HEK293T (cell line): Measurements from ENCODE around the gene CSF2.
A peak's percentile ranks its signal among the peaks of the same experiment; 100 is the strongest.

Experiments
- CTCF ChIA-PET: fragments of 350-600 bp; formaldehyde crosslinking; extraction: SDS; loops from one replicate; lab custom pipeline; 2021; ENCODE audit warnings: antibody characterized with exemption, inconsistent platforms; lab: Yijun Ruan, JAX
- POLR2A ChIA-PET: fragments of 350-600 bp; formaldehyde crosslinking; extraction: SDS; loops from one replicate; lab custom pipeline; 2020; ENCODE audit warnings: antibody characterized with exemption, inconsistent platforms; lab: Yijun Ruan, JAX
- DNase-seq: peaks from one replicate; pipeline ENCODE4 v3.0.0; 2012; ENCODE audit warnings: mixed read lengths; ENCODE audit errors: extremely low spot score
- ARNT ChIP-seq: fragments of 450-650 bp; IDR thresholded peaks from 2 replicates; pipeline ENCODE4 v1.6.1; 2017; ENCODE audit warnings: mild to moderate bottlenecking
- BHLHE40 ChIP-seq: fragments of 450-650 bp; IDR thresholded peaks from 2 replicates; pipeline ENCODE4 v1.6.1; 2016; ENCODE audit warnings: mild to moderate bottlenecking, moderate library complexity, borderline replicate concordance
- CTBP1 ChIP-seq: fragments of 450-650 bp; IDR thresholded peaks from 2 replicates; pipeline ENCODE4 v1.6.1; 2016; ENCODE audit warnings: borderline replicate concordance
- ELF4 ChIP-seq: fragments of 450-650 bp; IDR thresholded peaks from 2 replicates; pipeline ENCODE4 v1.6.1; 2017; ENCODE audit warnings: antibody characterized with exemption
- FOXA1 ChIP-seq: fragments of 450-650 bp; IDR thresholded peaks from 2 replicates; pipeline ENCODE4 v1.6.1; 2016; ENCODE audit warnings: mild to moderate bottlenecking
- FOXK2 ChIP-seq: fragments of 450-650 bp; IDR thresholded peaks from 2 replicates; pipeline ENCODE4 v1.6.1; 2016; ENCODE audit warnings: mild to moderate bottlenecking
- FOXM1 ChIP-seq: fragments of 450-650 bp; IDR thresholded peaks from 2 replicates; pipeline ENCODE4 v1.6.1; 2017; ENCODE audit warnings: mild to moderate bottlenecking, borderline replicate concordance
- HDGF ChIP-seq: fragments of 450-650 bp; IDR thresholded peaks from 2 replicates; pipeline ENCODE4 v1.6.1; 2017; ENCODE audit warnings: antibody characterized with exemption, borderline replicate concordance
- L3MBTL2 ChIP-seq: fragments of 450-650 bp; conservative IDR thresholded peaks from 2 replicates; pipeline ENCODE4 v1.6.1; 2016; ENCODE audit warnings: mild to moderate bottlenecking
- LEF1 ChIP-seq: fragments of 450-650 bp; IDR thresholded peaks from 2 replicates; pipeline ENCODE4 v1.6.1; 2017; ENCODE audit warnings: mild to moderate bottlenecking, borderline replicate concordance
- NFRKB ChIP-seq: fragments of 450-650 bp; IDR thresholded peaks from 2 replicates; pipeline ENCODE4 v1.6.1; 2016; ENCODE audit warnings: mild to moderate bottlenecking, moderate library complexity
- SP1 ChIP-seq: fragments of 450-650 bp; IDR thresholded peaks from 2 replicates; pipeline ENCODE4 v1.6.1; 2017
- SUZ12 ChIP-seq: fragments of 450-650 bp; IDR thresholded peaks from 2 replicates; pipeline ENCODE4 v1.6.1; 2016; ENCODE audit warnings: mild to moderate bottlenecking
- TARDBP ChIP-seq: fragments of 450-650 bp; IDR thresholded peaks from 2 replicates; pipeline ENCODE4 v1.6.1; 2016
- ZNF384 ChIP-seq: fragments of 450-650 bp; IDR thresholded peaks from 2 replicates; pipeline ENCODE4 v1.6.1; 2016
- TF ChIP-seq, protein P1 (sequence below): fragments of 450-650 bp; IDR thresholded peaks from 2 replicates; pipeline ENCODE4 v1.6.1; 2016

Gene CSF2

DNA sequence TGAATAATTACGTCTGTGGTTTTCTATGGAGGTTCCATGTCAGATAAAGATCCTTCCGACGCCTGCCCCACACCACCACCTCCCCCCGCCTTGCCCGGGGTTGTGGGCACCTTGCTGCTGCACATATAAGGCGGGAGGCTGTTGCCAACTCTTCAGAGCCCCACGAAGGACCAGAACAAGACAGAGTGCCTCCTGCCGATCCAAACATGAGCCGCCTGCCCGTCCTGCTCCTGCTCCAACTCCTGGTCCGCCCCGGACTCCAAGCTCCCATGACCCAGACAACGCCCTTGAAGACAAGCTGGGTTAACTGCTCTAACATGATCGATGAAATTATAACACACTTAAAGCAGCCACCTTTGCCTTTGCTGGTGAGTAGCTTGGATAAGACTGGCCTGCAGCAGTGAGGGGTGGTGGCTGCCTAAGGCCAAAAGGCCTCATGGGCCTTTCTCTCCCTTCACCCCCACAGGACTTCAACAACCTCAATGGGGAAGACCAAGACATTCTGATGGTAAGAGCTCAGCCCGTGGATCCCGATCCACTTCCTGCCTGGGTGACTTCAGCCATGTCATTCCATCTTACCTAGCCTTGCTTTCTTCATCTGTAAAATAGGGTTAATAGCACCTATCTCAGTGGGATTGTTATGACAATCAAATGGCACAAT lies 13.0 kb upstream of the CSF2 start, which contains the start of gene IL3:
Gene IL3 (plus strand): TSS at position 155 of the 661 bp plus-strand sequence. CDS start 52 bp downstream, at position 207.
- ChIA-PET POLR2A (no interaction called here), CTCF (no interaction called here)
- TF ChIP-seq TARDBP (no peak), ZNF384 (no peak), FOXM1 (no peak), HDGF (no peak), NFRKB (no peak), ARNT (no peak), CTBP1 (no peak), FOXK2 (no peak), L3MBTL2 (no peak), SUZ12 (no peak), ELF4 (no peak), SP1 (no peak), FOXA1 (no peak), BHLHE40 (no peak), LEF1 (no peak)
- TF ChIP-seq, protein P1, sequence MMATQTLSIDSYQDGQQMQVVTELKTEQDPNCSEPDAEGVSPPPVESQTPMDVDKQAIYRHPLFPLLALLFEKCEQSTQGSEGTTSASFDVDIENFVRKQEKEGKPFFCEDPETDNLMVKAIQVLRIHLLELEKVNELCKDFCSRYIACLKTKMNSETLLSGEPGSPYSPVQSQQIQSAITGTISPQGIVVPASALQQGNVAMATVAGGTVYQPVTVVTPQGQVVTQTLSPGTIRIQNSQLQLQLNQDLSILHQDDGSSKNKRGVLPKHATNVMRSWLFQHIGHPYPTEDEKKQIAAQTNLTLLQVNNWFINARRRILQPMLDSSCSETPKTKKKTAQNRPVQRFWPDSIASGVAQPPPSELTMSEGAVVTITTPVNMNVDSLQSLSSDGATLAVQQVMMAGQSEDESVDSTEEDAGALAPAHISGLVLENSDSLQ: no peak
- no peak for DNase-seq

DNA sequence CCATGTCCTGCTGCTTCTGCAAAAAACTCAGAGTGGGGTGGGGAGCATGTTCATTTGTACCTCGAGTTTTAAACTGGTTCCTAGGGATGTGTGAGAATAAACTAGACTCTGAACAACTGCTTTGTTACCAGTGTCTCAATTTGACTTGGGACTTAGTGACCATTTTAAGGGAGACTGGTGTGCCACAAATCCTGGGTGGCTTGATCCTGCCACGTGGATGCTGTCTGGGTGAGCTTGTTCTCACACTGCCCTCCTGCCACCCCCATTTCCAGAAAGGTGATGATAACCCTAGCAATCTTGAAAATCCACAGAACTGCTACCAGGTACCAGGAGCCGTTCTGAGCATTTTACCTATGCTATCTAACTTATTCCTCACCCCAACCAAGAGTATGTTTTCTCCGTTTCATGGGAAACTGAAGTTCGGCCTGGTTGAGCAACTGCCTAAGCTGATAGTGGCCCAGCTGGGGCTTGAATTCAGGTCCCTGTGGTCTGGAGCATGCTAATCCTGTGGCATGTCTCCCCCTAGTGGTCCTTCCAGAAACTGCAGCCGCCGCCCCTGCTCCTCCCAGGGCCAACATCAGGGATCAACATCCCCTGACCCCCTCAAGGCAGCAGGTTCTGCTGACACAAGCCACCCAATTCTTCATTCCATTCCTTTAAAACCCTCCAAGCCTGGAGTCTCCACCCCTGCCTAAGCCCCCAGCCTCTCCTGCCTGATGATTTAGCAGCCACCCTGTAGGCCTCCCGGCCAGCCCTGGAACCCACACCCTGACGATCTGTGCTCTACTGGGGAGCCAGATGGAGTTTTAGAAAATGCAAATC lies 10.3 kb upstream of the CSF2 start:
- peak; percentile 82 for DNase-seq
- CTCF ChIA-PET: interaction anchor here (0.5 to 1.9 kb wide), 15 partner anchors 8 to 641 kb away, joined by 3 to 8 read pairs (median 4); partner anchors contain the start of genes ACSL6 and CSF2
- TF ChIP-seq, protein P1: no peak
- TF ChIP-seq FOXA1 (no peak), FOXM1 (no peak), SUZ12 (no peak), SP1 (no peak), BHLHE40 (no peak), ELF4 (no peak), L3MBTL2 (no peak), TARDBP (no peak)
- POLR2A ChIA-PET: interaction anchor here (1.0 kb wide), 2 partner anchors 54 to 265 kb away, joined by 3 read pairs; no protein-coding TSS in a partner anchor

GRCh38 chr5:132064140-132064539 lies 9.4 kb upstream of the CSF2 start:
- CTCF ChIA-PET: interaction anchor here (1.0 to 2.2 kb wide), 5 partner anchors 9 to 436 kb away, joined by 3 to 6 read pairs (median 5); partner anchors contain the start of gene CSF2
- TF ChIP-seq FOXK2 (no peak), L3MBTL2 (no peak), HDGF (no peak), TARDBP (no peak), NFRKB (no peak), ARNT (no peak), FOXM1 (no peak), BHLHE40 (no peak), ZNF384 (no peak), SUZ12 (no peak), SP1 (no peak), CTBP1 (no peak)
- TF ChIP-seq, protein P1: no peak
- POLR2A ChIA-PET: no interaction called here
- DNase-seq: no peak

- POLR2A ChIA-PET: no interaction called here
Observed at GRCh38 chr5:132064738-132065331, 8.8 kb upstream of the CSF2 start.

More at GRCh38 chr5:132064738-132065331, 8.8 kb upstream of the CSF2 start:
- peak; percentile 83 for DNase-seq
- TF ChIP-seq TARDBP (no peak), L3MBTL2 (no peak), ARNT (no peak), FOXK2 (no peak), FOXM1 (no peak), SUZ12 (no peak), SP1 (no peak), NFRKB (no peak), LEF1 (no peak), BHLHE40 (no peak), ELF4 (no peak), FOXA1 (no peak), CTBP1 (no peak), HDGF (no peak), ZNF384 (no peak)
- TF ChIP-seq, protein P1: no peak
- CTCF ChIA-PET: interaction anchor here (0.8 to 2.2 kb wide), 5 partner anchors 12 to 436 kb away, joined by 3 to 5 read pairs (median 4); no protein-coding TSS in a partner anchor
